ENCODE data around the gene RPS5. TPM values are rescaled to one million over a fixed set of nuclear protein-coding genes. Genes with fewer than 3 reads are reported as not detected.

The RPS5 gene
- total RNA-seq, 1 donor from 2014 or later, result 1,938 TPM

- Histone ChIP-seq H3K9me3 (ENCODE audit: low read depth) (no peaks in the 10 kb centered on the region), H3K4me2 (no peak overlapping the region), H3K27ac (no peak overlapping the region), H4K20me1 (ENCODE audit: low read depth) (no peaks in the 10 kb centered on the region), H3F3A (ENCODE audit: low read depth) (peaks cover 17% of the 10 kb centered on the region), H2AFZ (replicated peaks) (no peak overlapping the region), H3K4me1 (peaks cover 3% of the 10 kb centered on the region), H3K27me3 (peaks cover 23% of the 10 kb centered on the region), H3K9ac (no peak overlapping the region), H3K36me3 (no peaks in the 10 kb centered on the region), H3K4me3 (no peak overlapping the region), H3K79me2 (ENCODE audit: low read depth) (peaks cover 13% of the 10 kb centered on the region)
- no peak for DNase-seq (ENCODE audit: low spot score)
- H3K27me3 Mint-ChIP-seq (ENCODE audit: insufficient read depth, low read depth), result no peaks in the 10 kb centered on the region
- peaks cover 7% of the 10 kb centered on the region for H3K9me3 Mint-ChIP-seq
- H3K27ac Mint-ChIP-seq, result peak overlapping the region; percentile 62
- H3K4me1 Mint-ChIP-seq, result peaks cover 17% of the 10 kb centered on the region
- peaks cover 14% of the 10 kb centered on the region for H3K36me3 Mint-ChIP-seq
- TF ChIP-seq EZH2 (IDR thresholded peaks at IDR 0.05) (no peak), EZH2phosphoT487 (IDR thresholded peaks at IDR 0.05) (no peak)
- TF ChIP-seq, protein P1, sequence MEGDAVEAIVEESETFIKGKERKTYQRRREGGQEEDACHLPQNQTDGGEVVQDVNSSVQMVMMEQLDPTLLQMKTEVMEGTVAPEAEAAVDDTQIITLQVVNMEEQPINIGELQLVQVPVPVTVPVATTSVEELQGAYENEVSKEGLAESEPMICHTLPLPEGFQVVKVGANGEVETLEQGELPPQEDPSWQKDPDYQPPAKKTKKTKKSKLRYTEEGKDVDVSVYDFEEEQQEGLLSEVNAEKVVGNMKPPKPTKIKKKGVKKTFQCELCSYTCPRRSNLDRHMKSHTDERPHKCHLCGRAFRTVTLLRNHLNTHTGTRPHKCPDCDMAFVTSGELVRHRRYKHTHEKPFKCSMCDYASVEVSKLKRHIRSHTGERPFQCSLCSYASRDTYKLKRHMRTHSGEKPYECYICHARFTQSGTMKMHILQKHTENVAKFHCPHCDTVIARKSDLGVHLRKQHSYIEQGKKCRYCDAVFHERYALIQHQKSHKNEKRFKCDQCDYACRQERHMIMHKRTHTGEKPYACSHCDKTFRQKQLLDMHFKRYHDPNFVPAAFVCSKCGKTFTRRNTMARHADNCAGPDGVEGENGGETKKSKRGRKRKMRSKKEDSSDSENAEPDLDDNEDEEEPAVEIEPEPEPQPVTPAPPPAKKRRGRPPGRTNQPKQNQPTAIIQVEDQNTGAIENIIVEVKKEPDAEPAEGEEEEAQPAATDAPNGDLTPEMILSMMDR (IDR thresholded peaks at IDR 0.05), result no peak
- H3K4me3 Mint-ChIP-seq, result peak overlapping the region; percentile 97
Measured at GRCh38 chr19:58399903-58400302, 12.8 kb downstream of the RPS5 start.

DNA sequence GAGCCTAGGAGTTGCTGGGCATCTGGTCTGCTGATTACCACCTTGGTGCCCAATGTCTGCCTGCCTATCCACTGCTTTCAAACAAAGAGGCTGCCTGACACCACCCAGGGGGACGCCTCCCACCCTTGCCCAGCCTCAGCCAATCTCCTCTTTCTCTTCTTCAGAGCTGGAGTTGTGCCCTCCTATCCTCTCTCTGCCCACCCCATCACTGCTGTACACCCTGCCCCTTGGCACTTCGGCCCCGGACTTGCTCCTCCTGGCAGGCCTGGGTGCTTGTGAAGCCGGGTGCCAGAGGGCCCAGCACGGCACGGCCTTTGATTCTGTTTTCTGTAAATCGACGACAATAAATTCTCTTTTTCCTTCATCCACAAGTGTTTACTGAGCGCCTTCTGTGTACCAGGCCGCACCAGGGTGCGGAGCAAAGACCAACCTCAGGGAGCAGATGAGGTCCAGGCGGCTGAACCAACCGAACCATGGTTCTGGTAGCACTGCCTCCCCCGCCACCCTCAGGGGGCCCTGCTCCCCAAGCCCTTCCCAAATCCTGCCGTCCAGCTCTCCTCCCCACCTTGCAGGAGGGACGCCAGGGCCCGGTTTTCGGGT lies 13.3 kb downstream of the RPS5 start:
- Mint-ChIP-seq H3K36me3 (peaks cover 13% of the 10 kb centered on the region), H3K9me3 (peaks cover 7% of the 10 kb centered on the region), H3K4me3 (peak overlapping the region; percentile 97), H3K27me3 (ENCODE audit: insufficient read depth, low read depth) (no peaks in the 10 kb centered on the region), H3K27ac (peak overlapping the region; percentile 90), H3K4me1 (peaks cover 17% of the 10 kb centered on the region)
- Histone ChIP-seq H3K36me3 (no peaks in the 10 kb centered on the region), H3K27ac (no peak overlapping the region), H3K9ac (no peak overlapping the region), H3F3A (ENCODE audit: low read depth) (peaks cover 13% of the 10 kb centered on the region), H3K9me3 (ENCODE audit: low read depth) (no peaks in the 10 kb centered on the region), H3K4me3 (peak overlapping the region; percentile 68), H4K20me1 (ENCODE audit: low read depth) (no peaks in the 10 kb centered on the region), H3K4me2 (peak overlapping the region; percentile 81), H3K79me2 (ENCODE audit: low read depth) (peaks cover 13% of the 10 kb centered on the region), H3K4me1 (peaks cover 3% of the 10 kb centered on the region), H2AFZ (replicated peaks) (no peak overlapping the region), H3K27me3 (peaks cover 23% of the 10 kb centered on the region)
- TF ChIP-seq, protein P1 (IDR thresholded peaks at IDR 0.05), result no peak
- no peak for TF ChIP-seq EZH2 (IDR thresholded peaks at IDR 0.05)
- DNase-seq (ENCODE audit: low spot score), result no peak

DNA sequence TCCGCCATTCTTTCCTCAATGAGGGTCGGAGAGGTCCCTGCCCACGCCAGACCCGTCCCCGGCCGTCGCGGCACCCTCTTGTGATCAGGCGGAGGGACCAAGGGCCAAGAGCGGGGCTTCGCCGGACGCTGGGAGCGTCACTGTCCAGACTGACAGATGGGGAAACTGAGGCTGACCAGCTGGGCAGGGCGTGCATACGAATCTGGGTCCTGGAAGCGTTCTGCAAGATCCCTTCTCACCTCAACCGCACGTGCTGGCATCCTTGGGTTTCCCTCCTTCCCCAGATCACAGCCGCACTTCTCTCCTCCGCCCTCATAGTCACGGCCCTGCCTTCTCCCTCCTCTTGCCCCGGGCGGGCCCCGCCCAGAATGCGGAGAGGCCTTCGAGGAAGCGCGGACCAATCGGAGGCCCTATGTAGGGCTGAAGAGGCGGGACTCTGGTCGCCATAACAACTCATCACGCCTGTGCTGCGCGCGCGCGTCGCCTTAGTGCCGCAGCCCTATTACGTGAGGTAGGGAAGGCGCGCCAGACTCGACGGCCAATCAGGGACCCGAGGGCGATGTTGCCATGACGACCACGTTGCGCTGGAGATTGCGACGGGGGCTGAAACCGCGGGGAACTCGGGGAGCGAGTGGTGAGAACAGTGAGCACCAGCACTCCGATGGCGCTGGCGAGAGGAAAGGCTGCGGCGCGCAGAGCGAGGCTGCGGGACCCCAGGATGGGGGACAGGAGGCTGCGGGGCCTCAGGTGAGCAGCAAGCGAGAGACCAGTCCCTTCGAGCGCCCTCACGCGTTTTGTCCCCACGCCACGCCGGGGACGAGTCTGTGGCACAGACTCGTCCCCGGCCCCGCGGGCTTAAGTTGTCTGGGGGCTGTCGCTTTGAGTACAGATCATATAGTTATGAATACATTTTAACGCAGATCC lies 14.1 kb downstream of the RPS5 start:
- peaks cover 17% of the 10 kb centered on the region for H3K4me1 Mint-ChIP-seq
- peak overlapping the region; percentile 97 for H3K4me3 Mint-ChIP-seq
- H3K27me3 Mint-ChIP-seq (ENCODE audit: insufficient read depth, low read depth), result no peaks in the 10 kb centered on the region
- H3K9me3 Mint-ChIP-seq, result peaks cover 7% of the 10 kb centered on the region
- Histone ChIP-seq H3K36me3 (no peaks in the 10 kb centered on the region), H3K4me3 (peak overlapping the region; percentile 68), H3K79me2 (ENCODE audit: low read depth) (peaks cover 13% of the 10 kb centered on the region), H2AFZ (replicated peaks) (no peak overlapping the region), H3K9me3 (ENCODE audit: low read depth) (no peaks in the 10 kb centered on the region), H3K27ac (no peak overlapping the region), H3K9ac (peak overlapping the region; percentile 56), H3F3A (ENCODE audit: low read depth) (peaks cover 13% of the 10 kb centered on the region), H4K20me1 (ENCODE audit: low read depth) (no peaks in the 10 kb centered on the region), H3K27me3 (peaks cover 16% of the 10 kb centered on the region), H3K4me1 (peaks cover 3% of the 10 kb centered on the region), H3K4me2 (peak overlapping the region; percentile 81)
- DNase-seq (ENCODE audit: low spot score), result peak; percentile 100
- H3K36me3 Mint-ChIP-seq, result peaks cover 11% of the 10 kb centered on the region
- peak overlapping the region; percentile 90 for H3K27ac Mint-ChIP-seq
- no peak for TF ChIP-seq EZH2 (IDR thresholded peaks at IDR 0.05)
